ENCODE measurements around the gene CHST15. TPM values are rescaled to one million over a fixed set of nuclear protein-coding genes. Genes with fewer than 3 reads are reported as not detected.
"Not testable (repeated sequence)": the region's sequence is repeated elsewhere in the genome, so short reads cannot be mapped to it uniquely, and the experiment has no call there.

The CHST15 gene
- total RNA-seq, 6 experiments from 2014 or later, result 0.88 to 8.7 (median 1.1) TPM

DNA sequence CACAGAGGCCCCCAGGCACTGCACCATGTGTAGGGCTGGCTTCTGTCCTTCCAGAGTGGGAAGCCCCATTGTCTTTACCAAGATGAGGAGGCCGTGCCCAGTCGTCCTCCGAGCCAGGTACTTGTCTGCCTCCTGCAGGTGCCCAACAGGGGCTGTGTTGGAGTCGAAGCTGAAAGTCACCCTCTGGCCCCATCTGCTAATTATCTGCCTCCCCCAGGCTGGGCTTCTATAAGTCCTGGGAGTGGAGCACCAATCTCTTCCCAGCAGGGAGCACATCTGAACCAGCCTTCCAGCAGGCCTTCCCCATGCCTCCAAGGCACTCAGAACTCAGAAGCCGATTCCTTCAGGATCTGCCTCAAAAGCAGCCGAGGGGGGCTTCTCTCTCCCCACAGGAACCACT, 11.6 kb upstream of the CHST15 start:
- DNase-seq, result no peak
- H3K4me1 Mint-ChIP-seq (ENCODE audit: low read depth), result peaks cover 18% of the 10 kb centered on the region
- no peaks in the 10 kb centered on the region for H3K9me3 Mint-ChIP-seq
- H3K4me3 Mint-ChIP-seq, result no peak overlapping the region
- H3K36me3 Mint-ChIP-seq (ENCODE audit: low read depth), result no peaks in the 10 kb centered on the region
- no peak for TF ChIP-seq CTCF (IDR thresholded peaks at IDR 0.05)
- peaks cover 17% of the 10 kb centered on the region for H3K27me3 Mint-ChIP-seq (ENCODE audit: insufficient read depth)
- H3K27ac Mint-ChIP-seq, result no peak overlapping the region

GRCh38 chr10:124104011-124104627, 10.7 kb upstream of the CHST15 start:
- Mint-ChIP-seq H3K4me3 (no peak overlapping the region), H3K27ac (no peak overlapping the region), H3K9me3 (no peaks in the 10 kb centered on the region), H3K36me3 (ENCODE audit: low read depth) (no peaks in the 10 kb centered on the region), H3K27me3 (ENCODE audit: insufficient read depth) (peaks cover 21% of the 10 kb centered on the region), H3K4me1 (ENCODE audit: low read depth) (peaks cover 18% of the 10 kb centered on the region)
- TF ChIP-seq CTCF (IDR thresholded peaks at IDR 0.05), result no peak
- DNase-seq, result no peak

GRCh38 chr10:124101351-124101750, 8.0 kb upstream of the CHST15 start:
- H3K27me3 Mint-ChIP-seq (ENCODE audit: insufficient read depth), result peaks cover 26% of the 10 kb centered on the region
- H3K9me3 Mint-ChIP-seq, result peaks cover 2% of the 10 kb centered on the region
- no peak overlapping the region for H3K27ac Mint-ChIP-seq
- no peak for TF ChIP-seq CTCF (IDR thresholded peaks at IDR 0.05)
- H3K36me3 Mint-ChIP-seq (ENCODE audit: low read depth), result no peaks in the 10 kb centered on the region
- peaks cover 12% of the 10 kb centered on the region for H3K4me1 Mint-ChIP-seq (ENCODE audit: low read depth)
- no peak overlapping the region for H3K4me3 Mint-ChIP-seq
- DNase-seq, result no peak

DNA sequence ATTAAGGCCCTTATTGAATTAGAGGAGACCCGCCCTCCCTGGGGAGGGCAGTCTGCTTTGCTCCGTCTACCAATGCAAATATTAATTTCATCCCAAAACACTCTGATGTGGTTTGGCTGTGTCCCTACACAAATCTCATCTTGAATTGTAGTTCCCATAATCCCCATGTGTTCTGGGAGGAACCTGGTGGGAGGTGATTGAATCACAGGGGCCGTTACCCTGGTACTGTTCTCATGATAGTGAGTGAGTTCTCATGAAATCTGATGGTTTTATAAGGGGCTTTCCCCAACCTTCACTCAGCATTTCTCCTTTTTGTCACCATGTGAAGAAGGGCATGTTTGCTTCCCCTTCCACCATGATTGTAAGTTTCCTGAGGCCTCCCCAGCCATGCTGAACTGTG, 7.3 kb upstream of the CHST15 start:
- H3K36me3 Mint-ChIP-seq (ENCODE audit: low read depth); DNase-seq; H3K4me3 Mint-ChIP-seq; H3K9me3 Mint-ChIP-seq; H3K4me1 Mint-ChIP-seq (ENCODE audit: low read depth); H3K27ac Mint-ChIP-seq: not testable (repeated sequence)
- peaks cover 28% of the 10 kb centered on the region for H3K27me3 Mint-ChIP-seq (ENCODE audit: insufficient read depth)

GRCh38 chr10:124100124-124100523, 6.7 kb upstream of the CHST15 start:
- peaks cover 30% of the 10 kb centered on the region for H3K27me3 Mint-ChIP-seq (ENCODE audit: insufficient read depth)
- H3K9me3 Mint-ChIP-seq, result peaks cover 6% of the 10 kb centered on the region
- no peaks in the 10 kb centered on the region for H3K36me3 Mint-ChIP-seq (ENCODE audit: low read depth)
- TF ChIP-seq CTCF (IDR thresholded peaks at IDR 0.05), result no peak
- DNase-seq, result no peak
- H3K27ac Mint-ChIP-seq, result no peak overlapping the region
- no peak overlapping the region for H3K4me3 Mint-ChIP-seq
- H3K4me1 Mint-ChIP-seq (ENCODE audit: low read depth), result no peaks in the 10 kb centered on the region; the same call in 1 of the 2 replicates

GRCh38 chr10:124099604-124100003, 6.2 kb upstream of the CHST15 start:
- Mint-ChIP-seq H3K27ac (no peak overlapping the region), H3K4me1 (ENCODE audit: low read depth) (no peaks in the 10 kb centered on the region), H3K27me3 (ENCODE audit: insufficient read depth) (peaks cover 28% of the 10 kb centered on the region), H3K36me3 (ENCODE audit: low read depth) (no peaks in the 10 kb centered on the region), H3K9me3 (peaks cover 6% of the 10 kb centered on the region), H3K4me3 (no peak overlapping the region)
- no peak for TF ChIP-seq CTCF (IDR thresholded peaks at IDR 0.05)
- DNase-seq, result no peak

Measured in HFFc6 (cell line).